RWPE2 (cell line): Measurements from ENCODE around the gene SNED1.
A peak's percentile ranks its signal among the peaks of the same experiment; 100 is the strongest.

Source experiments
- ATAC-seq: fragments of 200-7000 bp; cut with Tn5 transposase; 3 replicates; pipeline ENCODE4 v1.9.1; 2021; ENCODE audit warnings: low read depth
- DNase-seq: peaks from one replicate; pipeline ENCODE4 v3.0.0-alpha.2; 2020; ENCODE audit warnings: low spot score
- H3K27ac ChIP-seq: fragments of 450-650 bp; 2 replicates; pipeline ENCODE4 v1.5.1; 2017; ENCODE audit warnings: mild to moderate bottlenecking; ENCODE audit not compliant: poor library complexity, severe bottlenecking
- H3K27me3 ChIP-seq: fragments of 250-450 bp; sonication (Bioruptor Pico); 2 replicates; pipeline ENCODE4 v1.5.1; 2021; ENCODE audit warnings: mild to moderate bottlenecking, moderate library complexity; ENCODE audit not compliant: insufficient read depth, poor library complexity, severe bottlenecking
- H3K36me3 ChIP-seq: fragments of 250-450 bp; sonication (Bioruptor Pico); 2 replicates; pipeline ENCODE4 v1.5.1; 2020; ENCODE audit warnings: low read depth, mild to moderate bottlenecking, moderate library complexity
- H3K4me1 ChIP-seq: fragments of 250-450 bp; sonication (Bioruptor Pico); 2 replicates; pipeline ENCODE4 v1.5.1; 2021; ENCODE audit warnings: mild to moderate bottlenecking, moderate library complexity; ENCODE audit not compliant: insufficient read depth, poor library complexity, severe bottlenecking
- H3K4me3 ChIP-seq: fragments of 250-450 bp; sonication (Bioruptor Pico); 2 replicates; pipeline ENCODE4 v1.5.1; 2021; ENCODE audit warnings: mild to moderate bottlenecking, moderate library complexity; ENCODE audit not compliant: severe bottlenecking
- H3K9me3 ChIP-seq: fragments of 250-450 bp; sonication (Bioruptor Pico); 2 replicates; pipeline ENCODE4 v1.5.1; 2021; ENCODE audit warnings: mild to moderate bottlenecking, moderate library complexity; ENCODE audit not compliant: severe bottlenecking
- TF ChIP-seq, protein P1 (sequence below): fragments of 450-650 bp; IDR thresholded peaks from one replicate; pipeline ENCODE4 v1.5.1; 2017; ENCODE audit warnings: mild to moderate bottlenecking, moderate library complexity; ENCODE audit not compliant: poor library complexity, severe bottlenecking

The SNED1 gene

GRCh38 chr2:241007880-241008710, 9.7 kb downstream of the SNED1 start:
- Histone ChIP-seq H3K27me3 (no peaks in the 10 kb centered on the region), H3K27ac (no peak overlapping the region), H3K4me1 (no peaks in the 10 kb centered on the region), H3K9me3 (peaks cover 7% of the 10 kb centered on the region), H3K36me3 (no peaks in the 10 kb centered on the region), H3K4me3 (no peak overlapping the region)
- DNase-seq (peak; percentile 35), ATAC-seq (no peak)
- TF ChIP-seq, protein P1, sequence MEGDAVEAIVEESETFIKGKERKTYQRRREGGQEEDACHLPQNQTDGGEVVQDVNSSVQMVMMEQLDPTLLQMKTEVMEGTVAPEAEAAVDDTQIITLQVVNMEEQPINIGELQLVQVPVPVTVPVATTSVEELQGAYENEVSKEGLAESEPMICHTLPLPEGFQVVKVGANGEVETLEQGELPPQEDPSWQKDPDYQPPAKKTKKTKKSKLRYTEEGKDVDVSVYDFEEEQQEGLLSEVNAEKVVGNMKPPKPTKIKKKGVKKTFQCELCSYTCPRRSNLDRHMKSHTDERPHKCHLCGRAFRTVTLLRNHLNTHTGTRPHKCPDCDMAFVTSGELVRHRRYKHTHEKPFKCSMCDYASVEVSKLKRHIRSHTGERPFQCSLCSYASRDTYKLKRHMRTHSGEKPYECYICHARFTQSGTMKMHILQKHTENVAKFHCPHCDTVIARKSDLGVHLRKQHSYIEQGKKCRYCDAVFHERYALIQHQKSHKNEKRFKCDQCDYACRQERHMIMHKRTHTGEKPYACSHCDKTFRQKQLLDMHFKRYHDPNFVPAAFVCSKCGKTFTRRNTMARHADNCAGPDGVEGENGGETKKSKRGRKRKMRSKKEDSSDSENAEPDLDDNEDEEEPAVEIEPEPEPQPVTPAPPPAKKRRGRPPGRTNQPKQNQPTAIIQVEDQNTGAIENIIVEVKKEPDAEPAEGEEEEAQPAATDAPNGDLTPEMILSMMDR = no peak

- Histone ChIP-seq H3K27ac (no peak overlapping the region), H3K9me3 (peaks cover 7% of the 10 kb centered on the region), H3K4me3 (no peak overlapping the region), H3K4me1 (no peaks in the 10 kb centered on the region), H3K27me3 (no peaks in the 10 kb centered on the region), H3K36me3 (no peaks in the 10 kb centered on the region)
- DNase-seq = no peak
- TF ChIP-seq, protein P1 = no peak
- no peak for ATAC-seq
These were observed 10.3 kb downstream of the SNED1 start for GRCh38 chr2:241008711-241009121.

DNA sequence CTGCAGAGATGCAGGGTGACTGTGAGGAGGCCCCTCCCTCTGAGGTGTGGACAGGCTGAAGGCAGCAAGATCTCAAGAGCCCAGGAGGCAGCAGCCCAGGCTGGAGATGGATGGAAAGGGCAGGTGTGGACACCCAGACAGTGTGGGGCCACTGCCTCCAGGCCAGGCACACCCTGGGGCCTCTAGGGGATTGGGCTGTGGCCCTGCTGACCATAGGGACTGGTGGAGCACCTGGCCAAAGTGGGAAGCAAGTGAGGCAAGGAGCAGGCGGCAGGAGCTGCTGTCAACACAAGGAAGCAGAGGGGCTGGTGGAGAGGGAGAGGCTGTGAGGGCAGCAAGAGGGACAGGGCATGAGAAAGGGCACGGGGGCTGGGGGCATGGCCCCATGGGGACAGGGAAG, 10.8 kb downstream of the SNED1 start:
- H3K27me3 ChIP-seq = no peaks in the 10 kb centered on the region
- ATAC-seq (no peak), DNase-seq (no peak)
- no peak overlapping the region for H3K27ac ChIP-seq
- H3K36me3 ChIP-seq = no peaks in the 10 kb centered on the region
- no peaks in the 10 kb centered on the region for H3K4me1 ChIP-seq
- TF ChIP-seq, protein P1 = no peak
- H3K4me3 ChIP-seq = no peak overlapping the region
- H3K9me3 ChIP-seq = peaks cover 7% of the 10 kb centered on the region

GRCh38 chr2:241009601-241010530, 11.4 kb downstream of the SNED1 start:
- peak; percentile 44 for DNase-seq

More at GRCh38 chr2:241009601-241010530, 11.4 kb downstream of the SNED1 start:
- peak; percentile 48 for ATAC-seq
- Histone ChIP-seq H3K9me3 (peaks cover 3% of the 10 kb centered on the region), H3K4me3 (no peak overlapping the region), H3K36me3 (no peaks in the 10 kb centered on the region), H3K27ac (no peak overlapping the region), H3K27me3 (no peaks in the 10 kb centered on the region), H3K4me1 (no peaks in the 10 kb centered on the region)
- TF ChIP-seq, protein P1 = no peak
